Measurements from ENCODE around the gene PTPRD. TPM values are rescaled to one million over a fixed set of nuclear protein-coding genes. Genes with fewer than 3 reads are reported as not detected.
A peak's percentile ranks its signal among the peaks of the same experiment; 100 is the strongest.

The PTPRD gene
- total RNA-seq, 1 donor from 2014 or later: 7.8 TPM

- DNase-seq: no peak
- ATAC-seq (ENCODE audit: poor library complexity): no peak
- intact Hi-C loops (cut with DNase I): no loop called here
Measured at GRCh38 chr9:8668751-8669150, 1944.1 kb downstream of the PTPRD start.

DNA sequence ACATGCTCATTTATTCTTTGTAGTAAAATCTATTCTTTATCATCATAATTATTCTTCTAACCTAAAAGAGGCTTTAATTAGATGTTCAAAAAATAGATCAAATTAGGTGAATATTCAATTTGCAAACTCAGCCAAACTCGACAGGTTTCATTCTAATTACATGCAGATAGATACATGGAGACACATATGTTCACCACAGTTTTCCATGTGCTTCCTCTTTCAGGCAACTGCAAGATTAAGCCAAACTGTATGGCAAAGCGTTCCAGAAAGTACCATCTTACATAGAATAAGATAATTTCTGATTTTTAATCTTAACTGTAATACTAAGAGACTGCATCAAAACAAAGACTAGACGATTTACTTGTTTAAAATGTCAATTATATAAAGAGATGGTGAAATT lies 1944.6 kb downstream of the PTPRD start:
- DNase-seq (no peak), ATAC-seq (ENCODE audit: poor library complexity) (no peak)
- intact Hi-C loops (cut with DNase I): no loop called here

GRCh38 chr9:8666060-8666459 lies 1946.7 kb downstream of the PTPRD start:
- no peak for DNase-seq
- intact Hi-C loops (cut with DNase I): no loop called here
- no peak for ATAC-seq (ENCODE audit: poor library complexity)

DNA sequence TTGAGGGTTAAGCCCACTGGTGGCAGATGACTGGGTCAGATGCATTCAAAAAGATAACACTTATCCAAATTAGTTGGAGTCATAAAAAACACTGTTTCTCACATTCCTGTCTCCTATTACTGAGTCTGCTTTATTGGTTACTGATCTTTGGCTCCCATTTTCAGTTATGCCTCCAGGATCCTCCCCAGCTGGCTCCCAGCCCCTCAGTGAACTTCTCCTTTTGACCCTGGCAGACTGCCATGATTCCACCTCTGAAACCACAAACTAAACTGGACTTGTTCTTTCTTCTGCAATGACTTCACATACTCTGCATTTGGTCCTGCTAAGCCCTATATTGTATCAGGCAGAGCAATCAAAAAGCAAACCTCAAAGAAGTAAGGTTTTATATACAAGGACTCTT lies 1952.4 kb downstream of the PTPRD start:
- DNase-seq (peak; percentile 76), ATAC-seq (ENCODE audit: poor library complexity) (peak; percentile 87)
- intact Hi-C loops (cut with DNase I): no loop called here

GRCh38 chr9:8659108-8659507 lies 1953.7 kb downstream of the PTPRD start:
- ATAC-seq (ENCODE audit: poor library complexity): peak; percentile 81
- DNase-seq: no peak
- intact Hi-C loops (cut with DNase I): no loop called here

DNA sequence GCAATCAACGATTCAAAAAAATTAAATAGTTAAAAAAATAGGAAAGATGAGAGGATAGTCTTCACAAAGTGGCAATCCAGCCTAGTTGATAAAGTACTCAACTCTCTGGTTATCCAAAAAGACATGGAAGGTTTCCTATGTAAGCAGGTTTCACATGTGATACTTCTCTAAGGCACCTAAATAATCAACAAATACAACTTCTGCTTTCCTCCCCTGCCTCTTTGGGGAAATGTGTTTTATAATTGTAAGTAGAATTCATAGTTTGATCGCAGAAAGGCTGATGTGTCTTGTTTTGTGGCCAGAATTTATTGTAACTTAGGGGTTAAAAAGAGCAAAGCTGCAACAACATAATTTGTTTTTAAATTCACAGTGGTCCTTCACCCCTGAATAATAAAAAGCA lies 1957.7 kb downstream of the PTPRD start:
- ATAC-seq (ENCODE audit: poor library complexity): no peak
- intact Hi-C loops (cut with DNase I): no loop called here
- DNase-seq: no peak

- ATAC-seq (ENCODE audit: poor library complexity) (no peak), DNase-seq (no peak)
- intact Hi-C loops (cut with DNase I): no loop called here
Measured at GRCh38 chr9:8653855-8654254, 1958.9 kb downstream of the PTPRD start.

DNA sequence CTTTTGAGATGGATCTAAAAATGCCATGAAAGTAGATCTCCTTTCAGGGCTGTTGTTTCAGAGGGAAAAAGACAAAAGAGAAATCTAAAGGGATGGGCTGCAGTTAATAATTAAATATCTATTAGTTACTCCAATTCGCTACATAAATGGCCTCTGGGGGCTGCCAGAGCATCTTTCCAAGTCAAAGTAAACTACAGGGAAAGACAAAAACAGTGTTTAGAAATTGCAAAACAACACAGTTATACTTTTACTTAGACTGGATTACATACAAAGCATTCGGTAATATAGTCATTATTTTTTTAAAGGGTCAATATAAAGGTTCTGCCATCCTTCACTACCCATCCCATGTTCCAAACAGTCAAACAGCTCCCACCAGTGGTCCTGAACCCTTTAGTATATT lies 1959.7 kb downstream of the PTPRD start:
- intact Hi-C loops (cut with DNase I): no loop called here
- no peak for ATAC-seq (ENCODE audit: poor library complexity)

GRCh38 chr9:8652255-8652654 lies 1960.5 kb downstream of the PTPRD start:
- ATAC-seq (ENCODE audit: poor library complexity) (no peak), DNase-seq (no peak)
- intact Hi-C loops (cut with DNase I): no loop called here

More for the DNA sequence above, 1959.7 kb downstream of the PTPRD start:
- DNase-seq: no peak

DNA sequence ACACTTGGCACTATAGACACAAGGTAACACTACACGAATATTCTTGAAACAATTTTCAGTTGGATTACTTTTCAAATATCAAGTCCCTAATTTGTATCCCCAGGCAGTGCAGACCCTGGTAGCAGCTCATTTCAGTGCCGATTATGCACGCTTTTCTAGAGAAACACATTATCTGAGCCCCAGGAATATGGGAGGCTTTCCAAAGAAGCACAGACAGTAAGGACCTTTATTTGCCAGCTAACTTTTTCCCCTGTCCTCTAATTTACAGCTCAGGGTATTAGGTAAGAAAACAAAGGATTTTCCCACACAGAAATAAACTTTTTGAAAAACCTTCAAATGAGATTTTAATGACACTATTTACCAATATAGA lies 1961.0 kb downstream of the PTPRD start:
- DNase-seq (no peak), ATAC-seq (ENCODE audit: poor library complexity) (no peak)
- intact Hi-C loops (cut with DNase I): no loop called here

GRCh38 chr9:8651070-8651845 lies 1961.5 kb downstream of the PTPRD start:
- DNase-seq: no peak
- ATAC-seq (ENCODE audit: poor library complexity): no peak
- intact Hi-C loops (cut with DNase I): no loop called here

DNA sequence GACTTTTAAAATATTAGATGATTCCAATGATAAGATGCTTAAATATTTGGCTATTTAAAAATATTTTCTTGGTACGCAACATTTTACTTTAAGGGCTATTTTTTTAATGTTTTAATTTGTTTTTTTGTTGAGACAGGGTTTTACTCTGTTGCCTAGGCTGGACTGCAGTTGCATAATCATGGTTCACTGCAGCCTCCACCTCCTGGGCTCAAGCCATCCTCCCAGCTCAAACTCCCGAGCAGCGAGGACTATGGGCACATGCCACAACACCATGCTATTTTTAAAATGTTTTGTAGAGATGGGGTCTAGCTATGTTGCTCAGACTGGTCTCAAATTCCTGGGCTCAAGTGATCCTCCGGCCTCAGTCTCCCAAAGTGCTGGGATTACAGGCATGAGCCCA lies 1963.0 kb downstream of the PTPRD start:
- DNase-seq (no peak), ATAC-seq (ENCODE audit: poor library complexity) (no peak)
- intact Hi-C loops (cut with DNase I): no loop called here

DNA sequence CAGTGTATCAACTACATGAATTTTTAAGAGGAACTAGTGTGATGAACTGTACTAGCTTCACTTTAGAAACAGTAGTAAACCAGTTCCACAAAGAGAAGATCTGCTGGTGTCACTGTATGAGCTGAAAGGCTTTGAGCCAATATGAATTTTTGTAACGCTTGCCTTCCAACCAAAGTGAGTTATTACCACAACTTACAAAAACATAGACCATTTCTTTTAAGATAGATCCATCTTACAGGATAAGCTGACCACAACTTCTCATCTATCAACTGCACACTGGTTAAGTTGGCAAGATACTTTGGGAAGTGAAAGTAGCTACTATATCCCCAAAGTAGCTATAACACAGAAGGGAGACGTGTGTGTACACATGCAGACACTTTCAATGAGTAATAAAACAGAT lies 1963.6 kb downstream of the PTPRD start:
- no peak for DNase-seq
- intact Hi-C loops (cut with DNase I): no loop called here
- no peak for ATAC-seq (ENCODE audit: poor library complexity)

- ATAC-seq (ENCODE audit: poor library complexity) (no peak), DNase-seq (no peak)
- intact Hi-C loops (cut with DNase I): no loop called here
Measured at GRCh38 chr9:8648271-8648845, 1964.4 kb downstream of the PTPRD start.

GRCh38 chr9:8647824-8648223 lies 1965.0 kb downstream of the PTPRD start:
- intact Hi-C loops (cut with DNase I): no loop called here
- DNase-seq: no peak
- no peak for ATAC-seq (ENCODE audit: poor library complexity)

GRCh38 chr9:8644571-8644970 lies 1968.2 kb downstream of the PTPRD start:
- ATAC-seq (ENCODE audit: poor library complexity): no peak
- no peak for DNase-seq
- intact Hi-C loops (cut with DNase I): no loop called here

DNA sequence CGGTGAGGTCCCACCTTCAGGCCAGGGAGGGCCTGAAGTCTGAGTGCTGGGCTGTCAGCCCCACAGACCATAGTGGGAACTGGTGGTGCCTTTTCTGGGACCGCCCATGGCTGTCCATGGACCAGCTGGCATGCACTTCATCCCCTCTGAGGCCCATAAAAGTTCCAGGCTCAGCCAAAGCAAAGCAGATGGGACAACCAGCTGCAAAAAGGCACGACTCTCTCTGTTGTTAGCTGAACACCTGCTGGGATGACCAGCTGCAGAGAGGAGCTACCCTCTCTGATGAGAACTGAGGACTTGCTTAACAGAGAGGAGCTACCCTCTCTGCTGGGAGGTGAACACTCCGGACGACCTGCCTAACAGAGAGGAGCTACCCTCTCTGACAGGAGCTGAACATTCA lies 1968.9 kb downstream of the PTPRD start:
- ATAC-seq (ENCODE audit: poor library complexity) (no peak), DNase-seq (no peak)
- intact Hi-C loops (cut with DNase I): no loop called here

GRCh38 chr9:8643464-8643863 lies 1969.3 kb downstream of the PTPRD start:
- intact Hi-C loops (cut with DNase I): no loop called here
- no peak for DNase-seq
- ATAC-seq (ENCODE audit: poor library complexity): no peak

DNA sequence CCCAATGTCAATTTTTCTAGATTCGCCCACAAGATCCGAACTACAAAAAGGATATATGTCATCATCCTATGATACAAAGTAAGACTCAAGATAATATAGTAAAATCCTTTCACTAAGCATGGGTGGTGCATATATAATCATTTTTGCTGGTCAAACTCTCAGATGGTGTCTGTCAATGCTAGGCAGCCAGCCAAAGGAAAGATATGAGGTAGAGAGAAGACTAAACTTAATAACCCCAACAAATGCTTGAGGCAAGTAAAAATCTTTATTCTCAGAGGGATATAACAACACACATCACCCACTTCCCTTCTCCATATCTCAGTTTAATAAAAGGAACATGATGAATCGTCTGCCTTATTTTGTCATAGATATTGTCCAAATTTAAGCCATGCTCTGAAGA lies 1972.0 kb downstream of the PTPRD start:
- intact Hi-C loops (cut with DNase I): no loop called here
- ATAC-seq (ENCODE audit: poor library complexity): no peak
- no peak for DNase-seq

DNA sequence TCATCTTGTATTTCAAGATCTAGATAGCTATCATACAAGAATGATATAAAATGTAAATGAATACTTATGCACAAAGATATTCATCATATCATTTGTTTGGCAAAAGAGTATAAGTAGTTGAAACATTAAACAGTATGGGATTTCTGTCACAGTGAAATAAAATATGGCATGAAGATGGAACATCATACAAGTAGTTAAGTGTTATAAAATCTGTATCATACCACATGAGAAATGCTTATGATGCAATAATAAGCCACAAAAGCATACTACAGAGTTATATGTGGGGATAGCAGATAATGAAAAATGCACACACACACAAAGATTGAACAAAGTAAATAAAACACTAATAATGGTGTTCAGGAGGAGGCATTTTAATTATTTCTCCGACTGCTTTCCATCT lies 1975.2 kb downstream of the PTPRD start:
- ATAC-seq (ENCODE audit: poor library complexity) (no peak), DNase-seq (no peak)
- intact Hi-C loops (cut with DNase I): no loop called here

DNA sequence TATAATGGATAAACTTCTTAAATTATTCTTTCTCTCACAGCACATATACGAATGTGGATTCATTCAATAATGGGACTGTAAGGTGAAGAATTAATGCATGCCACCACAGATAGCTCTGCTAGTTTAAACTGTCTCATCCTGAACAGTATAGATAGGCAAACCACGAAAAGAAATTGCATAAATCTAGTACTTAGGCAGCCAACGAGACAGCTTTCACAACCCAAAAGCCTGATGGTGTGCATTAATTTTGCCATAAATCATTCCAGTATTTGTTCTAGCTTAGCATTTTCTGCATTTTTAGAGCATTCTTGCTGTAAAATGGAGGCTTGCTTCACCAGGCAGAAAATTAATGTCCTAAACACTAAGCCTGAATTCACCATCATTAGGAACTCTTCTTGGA lies 1979.0 kb downstream of the PTPRD start:
- intact Hi-C loops (cut with DNase I): no loop called here
- DNase-seq (no peak), ATAC-seq (ENCODE audit: poor library complexity) (no peak)

Data from Right ventricle myocardium superior (tissue), 1 donor.